HG02885 (cell line): ENCODE data around the gene HCAR2.
"Not testable (repeated sequence)": the region's sequence is repeated elsewhere in the genome, so short reads cannot be mapped to it uniquely, and the experiment has no call there.

Experiments used
- ATAC-seq: cut with Tn5 transposase; IDR thresholded peaks from one replicate; pipeline ENCODE4 v1.9.1; 2021; ENCODE audit warnings: mild to moderate bottlenecking; ENCODE audit not compliant: unreplicated experiment, poor library complexity

HCAR2 gene

DNA sequence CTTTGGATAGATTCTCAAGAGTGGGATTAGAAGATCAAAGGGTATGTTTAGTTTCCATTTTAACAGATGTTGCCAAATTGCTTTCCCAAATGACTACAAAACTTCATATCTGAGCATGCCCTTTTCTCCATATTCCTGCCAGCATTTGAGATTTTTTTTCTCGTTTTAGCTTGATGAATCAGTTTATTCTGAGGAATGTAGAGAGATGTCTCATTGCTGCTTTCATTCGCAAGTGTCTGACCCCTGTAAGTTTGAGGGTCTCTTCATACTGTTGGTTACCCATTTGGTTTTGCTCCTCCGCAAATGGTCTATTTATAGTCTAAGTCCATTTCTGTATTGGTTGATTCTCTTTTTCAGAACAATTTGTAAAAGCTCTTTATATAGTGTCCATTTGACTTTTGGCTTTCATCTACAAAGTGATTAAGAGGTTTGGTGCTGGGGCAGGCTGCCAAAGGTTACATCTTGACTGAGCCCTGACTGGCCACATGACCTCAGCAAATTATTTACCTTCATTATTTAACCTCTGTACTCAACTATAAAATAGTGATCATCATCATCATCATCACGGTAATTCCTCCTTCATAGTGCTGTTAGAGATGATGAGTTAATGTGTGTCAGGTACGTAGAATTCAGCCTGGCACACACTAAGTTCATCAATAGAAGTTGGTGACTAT is 33.6 kb downstream of the HCAR2 start:
- ATAC-seq, result no peak

DNA sequence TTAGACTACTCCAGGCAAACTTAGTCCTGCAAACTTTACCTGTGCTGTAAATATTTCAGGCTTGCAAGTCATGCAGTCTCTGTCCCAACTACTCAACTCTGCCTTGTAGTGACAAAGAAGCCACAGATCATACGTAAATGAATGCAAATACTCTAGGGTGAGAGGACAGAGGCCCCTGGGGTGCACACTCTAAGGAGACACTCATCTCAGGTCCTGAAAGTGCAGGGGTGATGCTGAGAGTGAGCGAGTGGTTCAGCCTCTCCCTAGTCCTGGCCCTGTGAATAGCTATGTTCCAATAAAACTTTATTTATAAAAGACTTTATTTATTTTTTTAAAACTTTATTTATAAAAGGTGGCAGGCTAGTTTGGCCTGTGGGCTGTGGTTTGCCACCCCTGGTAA is 34.9 kb downstream of the HCAR2 start:
- ATAC-seq, result no peak

DNA sequence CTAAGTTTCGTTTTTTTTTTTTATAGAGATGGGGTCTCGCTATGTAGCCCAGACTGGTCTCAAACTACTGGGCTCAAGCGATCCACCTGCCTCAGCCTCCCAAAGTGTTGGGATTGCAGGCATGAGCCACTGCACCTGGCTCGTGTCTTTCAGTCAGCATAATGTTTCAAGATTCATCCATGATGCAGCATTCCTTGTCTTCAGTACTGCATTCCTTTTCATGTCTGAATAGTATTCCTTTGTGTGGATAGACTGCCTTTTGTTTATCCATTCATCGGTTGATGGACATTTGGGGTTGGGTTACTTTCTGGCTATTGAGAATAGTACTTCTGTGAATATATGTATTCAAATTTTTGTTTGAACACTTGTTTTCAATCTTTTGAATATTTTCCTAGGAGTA is 37.4 kb downstream of the HCAR2 start:
- no peak for ATAC-seq

DNA sequence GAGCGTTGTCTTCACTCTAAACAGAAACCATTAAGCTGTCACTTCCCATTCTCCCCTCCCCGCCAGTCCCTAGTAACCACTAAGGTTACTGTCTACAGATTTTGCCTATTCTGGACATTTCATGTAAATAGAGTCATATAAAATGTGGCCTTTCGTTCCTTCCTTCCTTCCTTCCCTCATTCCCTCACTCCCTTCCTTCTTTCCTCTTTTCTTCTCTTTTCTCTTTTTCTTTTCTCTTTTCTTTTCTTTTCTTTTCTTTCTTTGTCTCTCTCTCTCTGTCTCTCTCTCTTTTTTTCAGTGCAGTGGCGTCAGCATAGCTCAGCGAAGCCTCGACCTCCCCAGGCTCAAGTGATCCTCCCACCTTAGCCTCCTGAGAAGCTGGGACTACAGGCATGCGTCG is 37.8 kb downstream of the HCAR2 start:
- ATAC-seq, result no peak

DNA sequence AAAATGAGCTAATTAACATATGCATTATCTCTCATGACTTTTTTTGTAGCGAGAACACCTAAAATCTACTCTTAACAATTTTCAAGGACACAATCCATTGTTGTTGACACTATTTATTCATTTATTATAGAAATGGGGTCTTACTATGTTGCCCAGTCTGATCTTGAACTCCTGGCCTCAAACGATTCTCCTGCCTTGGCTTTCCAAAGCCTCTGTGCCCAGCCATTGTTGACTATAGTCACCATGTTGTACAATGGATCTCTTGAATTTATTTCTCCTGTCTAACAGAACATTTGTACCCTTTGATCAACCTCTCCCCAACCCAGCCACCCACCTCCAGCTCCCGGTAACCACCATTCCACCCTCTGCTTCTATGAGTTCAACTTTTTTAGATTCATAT is 41.2 kb downstream of the HCAR2 start:
- no peak for ATAC-seq

DNA sequence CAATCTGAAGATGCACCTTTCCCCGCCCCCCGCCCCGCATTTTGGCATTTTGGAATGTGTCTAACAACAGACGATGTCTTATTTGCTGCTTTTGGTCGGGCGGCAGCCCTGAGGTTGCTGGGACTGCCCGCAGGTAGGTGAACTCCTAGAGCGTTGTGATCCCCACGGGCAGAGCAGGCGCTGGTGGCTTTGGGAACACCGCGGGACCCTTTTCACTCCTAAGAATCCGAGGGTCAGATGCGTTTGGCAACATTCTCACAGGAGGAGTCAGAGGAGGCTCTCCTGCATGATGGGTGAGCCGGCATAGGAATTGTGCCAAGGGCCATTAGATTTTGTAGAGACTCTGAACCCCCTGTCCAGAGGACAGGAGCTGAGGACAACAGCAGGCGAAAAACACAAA is 41.9 kb downstream of the HCAR2 start:
- no peak for ATAC-seq

DNA sequence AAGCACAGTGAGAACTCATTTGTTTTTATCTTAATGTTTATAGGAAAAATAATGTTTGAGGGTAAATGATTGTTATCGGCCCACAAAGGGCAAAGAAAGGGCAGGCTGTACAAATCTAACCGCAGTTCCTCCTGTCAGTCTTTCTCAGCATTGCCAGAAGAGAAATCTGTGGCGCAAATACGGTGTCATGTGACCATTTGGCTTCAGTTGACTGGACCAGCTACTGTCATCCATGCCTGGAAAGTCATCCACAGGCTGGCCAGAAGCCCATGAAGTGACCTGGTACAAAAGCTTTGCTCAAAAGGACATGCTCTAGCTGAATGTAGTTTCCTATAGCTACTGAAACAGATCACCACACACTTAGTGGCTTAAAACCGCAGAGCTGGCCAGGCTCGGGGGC is 43.6 kb downstream of the HCAR2 start:
- ATAC-seq, result no peak

DNA sequence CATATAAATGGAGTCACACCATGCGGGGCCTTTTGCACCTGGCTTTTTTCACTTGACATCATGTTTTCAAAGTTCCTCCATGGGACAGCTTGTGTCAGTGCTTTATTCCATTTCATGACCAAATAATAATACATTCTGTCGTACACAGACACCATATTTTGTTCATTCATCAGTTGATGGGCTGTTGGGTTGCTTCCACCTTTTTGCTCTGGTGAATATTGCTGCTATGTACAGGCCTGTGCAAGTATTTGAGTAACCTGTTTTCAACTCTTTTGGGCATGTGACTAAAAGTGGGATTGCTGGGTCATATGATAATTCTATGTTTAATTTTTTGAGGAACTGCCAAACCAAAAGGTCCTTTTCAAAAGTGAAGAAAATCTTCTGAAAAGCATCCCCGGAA is 46.9 kb downstream of the HCAR2 start:
- ATAC-seq, result no peak

DNA sequence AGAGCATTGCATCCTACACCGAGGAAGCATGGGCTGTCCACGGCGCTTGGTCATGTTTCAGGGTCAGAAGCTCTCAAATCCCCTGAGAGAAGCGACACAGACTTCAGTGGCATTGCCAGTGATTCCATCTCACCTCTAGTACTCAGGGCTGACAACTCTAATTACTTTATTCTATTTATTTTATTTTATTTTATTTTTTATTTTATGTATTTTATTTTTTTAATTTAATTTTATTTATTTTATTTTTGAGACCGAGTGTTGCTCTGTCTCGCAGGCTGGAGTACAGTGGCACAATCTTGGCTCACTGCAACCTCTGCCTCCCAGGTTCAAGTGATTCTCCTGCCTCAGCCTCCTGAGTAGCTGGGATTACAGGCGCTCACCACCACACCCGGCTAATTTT is 49.9 kb downstream of the HCAR2 start:
- not testable (repeated sequence) for ATAC-seq

DNA sequence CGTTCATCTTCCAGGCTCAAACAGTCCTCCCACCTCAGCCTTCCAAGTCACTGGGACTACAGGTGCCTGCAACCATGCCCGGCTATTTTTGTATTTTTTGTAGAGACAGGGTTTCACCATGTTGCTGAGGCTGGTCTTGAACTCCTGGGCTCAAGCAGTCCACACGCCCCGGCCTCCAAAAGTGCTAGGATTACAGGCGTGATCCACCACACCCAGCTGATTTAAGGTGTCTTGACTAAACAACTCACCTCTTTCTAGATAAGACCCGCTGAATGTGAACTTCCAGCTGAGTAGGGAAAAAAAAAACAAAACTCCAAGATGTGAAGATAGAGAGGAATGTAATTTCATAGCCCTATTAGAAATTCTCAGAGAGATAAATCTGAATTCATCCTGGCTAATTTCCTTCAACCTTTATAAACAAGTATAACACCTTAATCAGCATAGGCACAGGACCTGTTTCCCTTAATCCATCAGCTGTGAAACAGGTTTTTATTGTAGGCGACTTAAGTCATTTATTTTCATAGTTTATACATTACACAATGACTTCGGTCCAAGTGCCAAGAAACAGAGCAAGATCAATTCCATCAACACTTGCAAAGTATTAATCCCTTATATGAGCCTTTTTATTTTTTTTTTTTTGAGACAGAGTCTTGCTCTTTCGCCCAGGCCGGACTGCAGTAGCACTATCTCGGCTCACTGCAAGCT is 51.5 kb downstream of the HCAR2 start:
- ATAC-seq, result no peak
